ENCODE data around the gene SCNN1G. TPM values are rescaled to one million over a fixed set of nuclear protein-coding genes. Genes with fewer than 3 reads are reported as not detected.

Gene SCNN1G
- total RNA-seq, 4 donors from 2014 or later: 5.8 to 39.3 (median 15.2) TPM

DNA sequence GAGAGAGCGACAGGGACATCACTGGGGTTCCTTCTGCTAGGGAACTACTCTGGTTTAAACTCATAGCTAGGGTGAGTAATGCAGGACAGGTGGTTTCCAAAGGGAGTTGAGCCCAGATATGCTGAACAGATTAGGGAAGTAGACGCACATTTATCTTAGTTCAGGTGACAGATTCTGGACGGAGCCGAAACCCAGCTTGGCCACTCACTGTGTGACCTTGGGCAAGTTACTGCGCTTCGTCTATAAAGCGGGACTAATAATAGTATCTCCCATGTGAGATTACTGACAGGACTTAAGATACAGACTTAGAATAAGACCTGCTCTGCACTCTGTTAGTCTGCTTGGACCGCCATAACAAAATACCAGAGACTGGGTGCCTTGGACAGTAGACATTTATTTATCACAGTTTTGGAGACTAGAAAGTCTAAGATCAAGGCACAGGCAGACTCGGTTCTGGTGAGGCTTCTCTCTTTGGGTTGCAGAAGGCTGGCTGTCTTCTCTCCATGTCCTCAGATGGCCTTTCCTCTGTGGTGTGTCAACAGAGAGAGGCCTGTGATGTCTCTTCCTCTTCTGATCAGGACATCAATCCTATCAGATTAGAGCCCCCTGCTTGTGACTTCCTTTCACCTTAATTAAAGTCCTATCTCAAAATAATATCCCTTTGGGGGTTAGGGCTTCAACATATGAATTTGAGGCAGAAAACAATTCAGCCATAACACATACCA lies 12.1 kb downstream of the SCNN1G start:
- TF ChIP-seq, protein P1, sequence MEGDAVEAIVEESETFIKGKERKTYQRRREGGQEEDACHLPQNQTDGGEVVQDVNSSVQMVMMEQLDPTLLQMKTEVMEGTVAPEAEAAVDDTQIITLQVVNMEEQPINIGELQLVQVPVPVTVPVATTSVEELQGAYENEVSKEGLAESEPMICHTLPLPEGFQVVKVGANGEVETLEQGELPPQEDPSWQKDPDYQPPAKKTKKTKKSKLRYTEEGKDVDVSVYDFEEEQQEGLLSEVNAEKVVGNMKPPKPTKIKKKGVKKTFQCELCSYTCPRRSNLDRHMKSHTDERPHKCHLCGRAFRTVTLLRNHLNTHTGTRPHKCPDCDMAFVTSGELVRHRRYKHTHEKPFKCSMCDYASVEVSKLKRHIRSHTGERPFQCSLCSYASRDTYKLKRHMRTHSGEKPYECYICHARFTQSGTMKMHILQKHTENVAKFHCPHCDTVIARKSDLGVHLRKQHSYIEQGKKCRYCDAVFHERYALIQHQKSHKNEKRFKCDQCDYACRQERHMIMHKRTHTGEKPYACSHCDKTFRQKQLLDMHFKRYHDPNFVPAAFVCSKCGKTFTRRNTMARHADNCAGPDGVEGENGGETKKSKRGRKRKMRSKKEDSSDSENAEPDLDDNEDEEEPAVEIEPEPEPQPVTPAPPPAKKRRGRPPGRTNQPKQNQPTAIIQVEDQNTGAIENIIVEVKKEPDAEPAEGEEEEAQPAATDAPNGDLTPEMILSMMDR (IDR thresholded peaks at IDR 0.05): no peak
- 58 to 66% methylated on average over 9 of the region's 9 CpGs for WGBS, 2 donors
- intact Hi-C loops (cut with DNase I; ENCODE audit: low total_unique reads): no loop called here
- DNase-seq (ENCODE audit: low spot score in 2 of 2): no peak
- no peak overlapping the region for H3K4me3 ChIP-seq (ENCODE audit: low read depth, poor library complexity, severe bottlenecking)

DNA sequence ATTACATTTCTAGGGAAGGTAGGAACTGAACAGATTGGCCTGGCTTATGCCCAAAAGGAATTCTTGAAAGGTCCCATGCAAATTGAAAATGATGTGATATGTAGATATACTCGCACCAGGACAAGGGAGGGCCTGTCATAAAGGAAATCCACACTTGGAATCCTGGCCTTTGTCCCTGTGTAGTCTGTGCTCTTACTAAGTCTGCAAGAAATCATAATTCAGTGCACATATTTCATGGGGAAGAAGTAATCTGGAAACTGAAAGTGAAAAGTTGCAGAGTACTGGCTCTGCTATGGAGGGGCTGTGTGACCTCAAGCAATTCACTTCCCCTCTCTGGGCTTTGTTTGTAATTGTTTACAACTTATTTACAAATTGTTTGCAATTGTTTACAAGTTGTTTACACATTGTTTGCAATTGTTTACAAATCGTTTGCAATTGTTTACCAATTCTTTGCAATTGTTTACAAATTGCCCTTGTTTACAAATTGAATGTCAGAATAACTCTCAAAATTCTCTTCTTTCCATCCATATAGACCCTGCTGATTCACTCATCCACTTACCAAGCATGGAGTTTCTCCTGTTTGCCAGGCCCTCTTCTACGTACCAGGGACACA lies 12.9 kb downstream of the SCNN1G start:
- TF ChIP-seq, protein P1 (IDR thresholded peaks at IDR 0.05): no peak
- TF ChIP-seq POLR2A (IDR thresholded peaks at IDR 0.05): no peak
- WGBS, 2 donors: 53 to 70% methylated on average over 3 of the region's 3 CpGs
- intact Hi-C loops (cut with DNase I; ENCODE audit: low total_unique reads): no loop called here
- no peak overlapping the region for H3K4me3 ChIP-seq (ENCODE audit: low read depth, poor library complexity, severe bottlenecking)
- DNase-seq (ENCODE audit: low spot score in 2 of 2): no peak

DNA sequence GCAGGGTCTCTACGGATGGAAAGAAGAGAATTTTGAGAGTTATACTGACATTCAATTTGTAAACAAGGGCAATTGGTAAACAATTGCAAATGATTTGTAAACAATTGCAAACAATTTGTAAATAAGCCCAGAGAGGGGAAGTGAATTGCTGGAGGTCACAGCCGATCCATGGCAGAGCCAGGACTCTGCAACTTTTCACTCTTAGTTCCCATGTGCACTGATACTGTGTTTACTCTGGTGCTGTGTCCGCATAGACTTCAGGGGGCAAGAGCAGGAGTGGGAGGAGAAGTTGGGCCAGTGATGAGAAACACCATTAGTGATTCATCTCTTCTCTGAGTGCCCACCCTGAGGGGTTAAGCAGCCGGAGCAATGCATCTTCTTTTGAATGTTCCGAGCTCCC lies 14.0 kb downstream of the SCNN1G start:
- TF ChIP-seq POLR2A (IDR thresholded peaks at IDR 0.05): no peak
- TF ChIP-seq, protein P1 (IDR thresholded peaks at IDR 0.05): no peak
- H3K4me3 ChIP-seq (ENCODE audit: low read depth, poor library complexity, severe bottlenecking): no peak overlapping the region
- intact Hi-C loops (cut with DNase I; ENCODE audit: low total_unique reads): no loop called here
- DNase-seq (ENCODE audit: low spot score in 2 of 2): no peak
- WGBS, 2 donors: 62 to 75% methylated on average over 5 of the region's 5 CpGs

DNA sequence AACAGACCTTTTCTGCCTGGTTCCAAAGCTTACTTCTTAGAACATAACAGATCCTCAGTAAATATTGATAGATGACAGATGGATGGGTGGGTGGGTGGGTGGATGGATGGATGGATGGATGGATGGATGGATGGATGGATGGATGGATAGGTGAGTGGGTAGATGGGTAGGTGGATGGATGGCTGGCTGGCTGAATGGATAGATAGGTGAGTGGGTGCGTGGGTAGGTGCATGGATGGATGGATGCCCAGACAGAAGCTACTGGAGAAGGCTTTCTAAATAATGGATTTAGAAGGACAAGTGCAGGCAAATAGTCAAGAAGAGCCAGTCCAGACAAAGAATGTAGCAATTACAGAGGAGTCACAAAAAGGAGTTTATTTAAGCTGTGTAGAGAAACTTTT lies 19.6 kb downstream of the SCNN1G start:
- DNase-seq (ENCODE audit: low spot score in 2 of 2): no peak
- WGBS, 2 donors: 85 to 92% methylated on average over 1 of the region's 1 CpG
- TF ChIP-seq, protein P1 (IDR thresholded peaks at IDR 0.05): no peak
- TF ChIP-seq POLR2A (IDR thresholded peaks at IDR 0.05): no peak
- no peak overlapping the region for H3K4me3 ChIP-seq (ENCODE audit: low read depth, poor library complexity, severe bottlenecking)
- intact Hi-C loops (cut with DNase I; ENCODE audit: low total_unique reads): no loop called here

DNA sequence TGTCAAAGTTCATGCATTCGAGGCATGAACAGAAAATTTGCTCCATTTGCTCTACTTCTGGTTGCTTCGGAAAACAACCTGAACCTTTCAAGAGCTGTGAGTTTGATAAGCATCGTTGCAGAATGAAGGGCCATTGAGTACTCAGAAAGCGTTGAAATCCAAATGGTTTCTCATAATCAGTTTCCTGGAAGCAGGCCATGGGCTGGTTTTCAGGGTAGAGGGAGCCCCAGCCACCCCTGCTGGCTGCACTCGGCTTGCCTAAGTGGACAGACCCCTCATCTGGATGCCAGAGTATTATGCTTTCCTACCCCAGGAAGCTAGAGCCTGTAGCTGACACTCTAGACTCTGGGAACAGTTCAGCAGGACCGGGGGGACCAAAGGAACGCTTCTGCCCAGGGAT lies 24.4 kb downstream of the SCNN1G start:
- 73 to 81% methylated on average over 7 of the region's 7 CpGs for WGBS, 2 donors
- TF ChIP-seq, protein P1 (IDR thresholded peaks at IDR 0.05): no peak
- DNase-seq (ENCODE audit: low spot score in 2 of 2): no peak
- H3K4me3 ChIP-seq (ENCODE audit: low read depth, poor library complexity, severe bottlenecking): no peak overlapping the region
- intact Hi-C loops (cut with DNase I; ENCODE audit: low total_unique reads): no loop called here

Data from lower leg skin (tissue), 4 donors.